K562 (cell line): ENCODE results near the gene TP53BP2. TPM values are rescaled to one million over a fixed set of nuclear protein-coding genes. Genes with fewer than 3 reads are reported as not detected.

Source experiments
- CTCF ChIP-seq, 3 experiments: IDR thresholded peaks in 2 of 3; conservative IDR thresholded peaks in 1 of 3; 2 replicates each; pipeline ENCODE4 v1.5.1; 2011 to 2012; ENCODE audit warnings: low read length in 3 of 3, mild to moderate bottlenecking in 3 of 3, control low read depth in 2 of 3, improper control_type of control experiment in 1 of 3, inconsistent platforms in 1 of 3, low read depth in 1 of 3, mixed read lengths in 1 of 3, moderate library complexity in 1 of 3; ENCODE audit not compliant: insufficient read depth in 2 of 3
- ILF3 ChIP-seq: fragments of 450-650 bp; IDR thresholded peaks from 2 replicates; pipeline ENCODE4 v1.6.1; 2018; ENCODE audit warnings: antibody characterized with exemption, mild to moderate bottlenecking, moderate library complexity, borderline replicate concordance
- MTA3 ChIP-seq: fragments of 450-650 bp; formaldehyde crosslinking; IDR thresholded peaks from 2 replicates; pipeline ENCODE4 v1.6.1; 2017; ENCODE audit warnings: mild to moderate bottlenecking, borderline replicate concordance
- MXI1 ChIP-seq: IDR thresholded peaks from 2 replicates; pipeline ENCODE4 v1.6.1; 2011; ENCODE audit warnings: low read depth, mild to moderate bottlenecking, improper control_type of control experiment, low read length
- RNF219 ChIP-seq: fragments of 250-450 bp; sonication (Bioruptor Pico); IDR thresholded peaks from 2 replicates; pipeline ENCODE4 v1.5.0; 2022; ENCODE audit warnings: mild to moderate bottlenecking
- STAG1 ChIP-seq: sonication (generic); formaldehyde crosslinking; IDR thresholded peaks from 2 replicates; pipeline ENCODE4 v1.5.0; 2020; ENCODE audit warnings: missing genetic modification reagents, borderline replicate concordance
- ZBTB40 ChIP-seq, 2 experiments: fragments of 450-650 bp in 1 of 2; sonication (generic) in 1 of 2; formaldehyde crosslinking in 1 of 2; IDR thresholded peaks; 2 replicates each; pipeline versions ENCODE4 v1.7.1 to v1.9.0; 2016 to 2022; ENCODE audit warnings: inconsistent platforms in 1 of 2, mild to moderate bottlenecking in 1 of 2, missing genetic modification reagents in 1 of 2
- ZNF143 ChIP-seq: sonication (generic); formaldehyde crosslinking; IDR thresholded peaks from 2 replicates; pipeline ENCODE4 v1.9.0; 2022; ENCODE audit warnings: mild to moderate bottlenecking, missing genetic modification reagents
- ZNF146 ChIP-seq: IDR thresholded peaks from one replicate; pipeline ENCODE4 v1.6.1; 2018; ENCODE audit warnings: missing compliant biosample characterization; ENCODE audit not compliant: unreplicated experiment
- ZNF717 ChIP-seq: fragments of 250-450 bp; sonication (Bioruptor Pico); IDR thresholded peaks from 2 replicates; pipeline ENCODE4 v1.5.0; 2021
- polyA plus RNA-seq, 8 experiments: library from polyadenylated mRNA; depleted of rRNA in 4 of 8; stranded (reverse) in 5 of 8; unstranded in 3 of 8; fragments of >200 nt; fragmentation: Nextera tagmentation in 2 of 8; fragmentation: Illumina TruSeq in 1 of 8; extraction: Ambion mirVana in 2 of 8; extraction: Trizol in 1 of 8; gene quantifications; 2 replicates each; pipeline versions ENCODE4 v1.2.1 to v1.2.3, GENCODE V29; 2011 to 2014; ENCODE audit warnings: inconsistent platforms in 1 of 8, missing spikeins in 1 of 8
- total RNA-seq, 7 experiments: library from RNA; depleted of rRNA in 6 of 7; stranded (reverse); fragments of >200 nt in 6 of 7; fragmentation: Illumina TruSeq in 2 of 7; extraction: Trizol in 2 of 7; gene quantifications; 2 replicates each; pipeline versions ENCODE4 v1.2.1 to v1.2.3, GENCODE V29; 2011 to 2021; ENCODE audit warnings: low replicate concordance in 1 of 7
- TF ChIP-seq, protein P1 (sequence below): fragments of 250-450 bp; sonication (Bioruptor Pico); IDR thresholded peaks from 2 replicates; pipeline ENCODE4 v1.8.0; 2022; ENCODE audit warnings: moderate library complexity, mild to moderate bottlenecking, inconsistent platforms

The TP53BP2 gene
- total and polyA plus RNA-seq, 9 of the 15 experiments (the other 6 are each of a cell fraction or from before 2014, with no cell fraction given), result 17.0 to 69.6 (median 40.1) TPM

GRCh38 chr1:223759273-223759672 is 86.5 kb downstream of the TP53BP2 start (continued):
- no peak for TF ChIP-seq ZBTB40 (IDR thresholded peaks at IDR 0.05)
- no peak for TF ChIP-seq ZBTB40 (CRISPR knock-in tag; IDR thresholded peaks at IDR 0.05)
- peak; percentile 52 to 62 (median 58); a peak in 5 of 6 replicates for TF ChIP-seq CTCF (IDR thresholded peaks at IDR 0.05 in 2 of 3, conservative IDR thresholded peaks at IDR 0.05 in 1 of 3; ENCODE audit: insufficient read depth in 2 of 3, low read depth in 1 of 3, low read length in 3 of 3)
- TF ChIP-seq ZNF717 (CRISPR knock-in tag), result no peak
- TF ChIP-seq MXI1, result no peak
- no peak for TF ChIP-seq ZNF146
- TF ChIP-seq RNF219 (CRISPR knock-in tag), result no peak
- no peak for TF ChIP-seq MTA3
- TF ChIP-seq, protein P1, sequence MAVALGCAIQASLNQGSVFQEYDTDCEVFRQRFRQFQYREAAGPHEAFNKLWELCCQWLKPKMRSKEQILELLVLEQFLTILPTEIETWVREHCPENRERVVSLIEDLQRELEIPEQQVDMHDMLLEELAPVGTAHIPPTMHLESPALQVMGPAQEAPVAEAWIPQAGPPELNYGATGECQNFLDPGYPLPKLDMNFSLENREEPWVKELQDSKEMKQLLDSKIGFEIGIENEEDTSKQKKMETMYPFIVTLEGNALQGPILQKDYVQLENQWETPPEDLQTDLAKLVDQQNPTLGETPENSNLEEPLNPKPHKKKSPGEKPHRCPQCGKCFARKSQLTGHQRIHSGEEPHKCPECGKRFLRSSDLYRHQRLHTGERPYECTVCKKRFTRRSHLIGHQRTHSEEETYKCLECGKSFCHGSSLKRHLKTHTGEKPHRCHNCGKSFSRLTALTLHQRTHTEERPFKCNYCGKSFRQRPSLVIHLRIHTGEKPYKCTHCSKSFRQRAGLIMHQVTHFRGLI (CRISPR knock-in tag), result no peak
- TF ChIP-seq STAG1, result no peak
- no peak for TF ChIP-seq ILF3
- TF ChIP-seq ZNF143 (CRISPR knock-in tag), result no peak
- TF ChIP-seq, all 486 proteins: peak for 11
